HepG2 (cell line): ENCODE results near the gene BET1L. TPM values are rescaled to one million over a fixed set of nuclear protein-coding genes. Genes with fewer than 3 reads are reported as not detected.

Source experiments
- BCL3 ChIP-seq: sonication (generic); formaldehyde crosslinking; IDR thresholded peaks from 2 replicates; pipeline ENCODE4 v1.5.1; 2020; ENCODE audit warnings: mild to moderate bottlenecking, missing genetic modification reagents, moderate library complexity
- CREB1 ChIP-seq, 2 experiments: fragments of 450-650 bp in 1 of 2; IDR thresholded peaks; 2 replicates each; pipeline ENCODE4 v1.6.1; 2016 to 2017; ENCODE audit warnings: control low read depth in 1 of 2, mild to moderate bottlenecking in 1 of 2, missing compliant biosample characterization in 1 of 2, missing genetic modification characterization in 1 of 2
- EHMT2 ChIP-seq: fragments of 200-600 bp; sonication (generic); IDR thresholded peaks from 2 replicates; pipeline ENCODE4 v1.7.0; 2017; ENCODE audit warnings: antibody characterized with exemption, low read depth, low read length, borderline replicate concordance
- FOXM1 ChIP-seq: sonication (generic); formaldehyde crosslinking; IDR thresholded peaks from 2 replicates; pipeline ENCODE4 v1.5.0; 2020; ENCODE audit warnings: missing genetic modification reagents
- FOXP1 ChIP-seq, 2 experiments: fragments of 450-650 bp in 1 of 2; IDR thresholded peaks; 2 replicates each; pipeline ENCODE4 v1.6.1; 2017 to 2018; ENCODE audit warnings: antibody characterized with exemption in 1 of 2
- HIVEP1 ChIP-seq: sonication (generic); formaldehyde crosslinking; IDR thresholded peaks from 2 replicates; pipeline ENCODE4 v1.4.0; 2020; ENCODE audit warnings: mild to moderate bottlenecking, missing genetic modification reagents
- MIXL1 ChIP-seq: IDR thresholded peaks from 2 replicates; pipeline ENCODE4 v1.6.1; 2016
- NCOR1 ChIP-seq: fragments of 200-600 bp; sonication (generic); IDR thresholded peaks from 2 replicates; pipeline ENCODE4 v1.7.0; 2017; ENCODE audit warnings: antibody characterized with exemption, low read length, borderline replicate concordance
- NFE2L1 ChIP-seq: sonication (generic); formaldehyde crosslinking; IDR thresholded peaks from 2 replicates; pipeline ENCODE4 v1.4.0; 2020; ENCODE audit warnings: missing genetic modification reagents, mild to moderate bottlenecking, borderline replicate concordance
- PCBP2 ChIP-seq: fragments of 200-400 bp; formaldehyde crosslinking; optimal IDR thresholded peaks from 2 replicates; pipeline ENCODE3; 2018; ENCODE audit warnings: low read length, low read depth; ENCODE audit not compliant: poor library complexity, severe bottlenecking
- RARG ChIP-seq: sonication (generic); formaldehyde crosslinking; IDR thresholded peaks from 2 replicates; pipeline ENCODE4 v1.4.0; 2020; ENCODE audit warnings: low read depth, mild to moderate bottlenecking, missing genetic modification reagents
- SOX6 ChIP-seq, 2 experiments: fragments of 450-650 bp in 1 of 2; sonication (generic) in 1 of 2; formaldehyde crosslinking in 1 of 2; IDR thresholded peaks; 2 replicates each; pipeline versions ENCODE4 v1.4.0 to v1.6.1; 2017 to 2020; ENCODE audit warnings: antibody characterized with exemption in 1 of 2, mild to moderate bottlenecking in 1 of 2, missing genetic modification reagents in 1 of 2
- THYN1 ChIP-seq: sonication (generic); formaldehyde crosslinking; IDR thresholded peaks from 2 replicates; pipeline ENCODE4 v1.8.1; 2023; ENCODE audit warnings: low read depth, mild to moderate bottlenecking, moderate library complexity, missing genetic modification reagents, borderline replicate concordance
- ZBTB3 ChIP-seq: sonication (generic); formaldehyde crosslinking; IDR thresholded peaks from 2 replicates; pipeline ENCODE4 v1.4.0; 2020; ENCODE audit warnings: low read depth, mild to moderate bottlenecking, moderate library complexity, missing genetic modification reagents, borderline replicate concordance
- ZFP36L2 ChIP-seq: sonication (generic); formaldehyde crosslinking; IDR thresholded peaks from 2 replicates; pipeline ENCODE4 v1.4.0; 2020; ENCODE audit warnings: missing genetic modification reagents
- ZNF143 ChIP-seq: sonication (generic); formaldehyde crosslinking; IDR thresholded peaks from 2 replicates; pipeline ENCODE4 v1.4.0; 2020; ENCODE audit warnings: missing genetic modification reagents
- ZNF17 ChIP-seq: sonication (generic); formaldehyde crosslinking; IDR thresholded peaks from 2 replicates; pipeline ENCODE4 v1.5.0; 2020; ENCODE audit warnings: mild to moderate bottlenecking, missing genetic modification reagents
- ZNF549 ChIP-seq: sonication (generic); formaldehyde crosslinking; IDR thresholded peaks from 2 replicates; pipeline ENCODE4 v1.5.0; 2020; ENCODE audit warnings: missing genetic modification reagents
- ZNF558 ChIP-seq: sonication (generic); formaldehyde crosslinking; IDR thresholded peaks from 2 replicates; pipeline ENCODE4 v1.9.0; 2022; ENCODE audit warnings: mild to moderate bottlenecking, missing genetic modification reagents, borderline replicate concordance
- ZNF746 ChIP-seq: sonication (generic); formaldehyde crosslinking; IDR thresholded peaks from 2 replicates; pipeline ENCODE4 v1.8.0; 2022; ENCODE audit warnings: mild to moderate bottlenecking, missing genetic modification reagents
- ZSCAN20 ChIP-seq: sonication (generic); formaldehyde crosslinking; IDR thresholded peaks from 2 replicates; pipeline ENCODE4 v1.4.0; 2020; ENCODE audit warnings: missing genetic modification reagents, mild to moderate bottlenecking, borderline replicate concordance
- polyA plus RNA-seq, 8 experiments: library from polyadenylated mRNA; depleted of rRNA in 3 of 8; stranded (reverse) in 7 of 8; unstranded in 1 of 8; fragments of >200 nt; fragmentation: Illumina TruSeq in 4 of 8; extraction: Trizol in 4 of 8; gene quantifications; 2 replicates each; pipeline versions ENCODE4 v1.2.1 to v1.2.3, GENCODE V29; 2011 to 2016; ENCODE audit warnings: low read depth in 4 of 8, missing spikeins in 1 of 8, mixed read lengths in 1 of 8; ENCODE audit not compliant: insufficient read depth in 1 of 8
- total RNA-seq, 5 experiments: library from RNA; depleted of rRNA; stranded (reverse); fragments of >200 nt; fragmentation: Illumina TruSeq; extraction: Trizol; gene quantifications; 2 replicates each; pipeline ENCODE4 v1.2.3, GENCODE V29; 2016; ENCODE audit warnings: low read depth in 1 of 5
- TF ChIP-seq, protein P1 (sequence below): sonication (generic); formaldehyde crosslinking; IDR thresholded peaks from 2 replicates; pipeline ENCODE4 v1.5.0; 2020; ENCODE audit warnings: mild to moderate bottlenecking, missing genetic modification reagents, borderline replicate concordance

Gene BET1L
- total and polyA plus RNA-seq, 2 of the 13 experiments (the other 11 are each of a cell fraction or from before 2014, with no cell fraction given), result 26.2 to 59.6 TPM

DNA sequence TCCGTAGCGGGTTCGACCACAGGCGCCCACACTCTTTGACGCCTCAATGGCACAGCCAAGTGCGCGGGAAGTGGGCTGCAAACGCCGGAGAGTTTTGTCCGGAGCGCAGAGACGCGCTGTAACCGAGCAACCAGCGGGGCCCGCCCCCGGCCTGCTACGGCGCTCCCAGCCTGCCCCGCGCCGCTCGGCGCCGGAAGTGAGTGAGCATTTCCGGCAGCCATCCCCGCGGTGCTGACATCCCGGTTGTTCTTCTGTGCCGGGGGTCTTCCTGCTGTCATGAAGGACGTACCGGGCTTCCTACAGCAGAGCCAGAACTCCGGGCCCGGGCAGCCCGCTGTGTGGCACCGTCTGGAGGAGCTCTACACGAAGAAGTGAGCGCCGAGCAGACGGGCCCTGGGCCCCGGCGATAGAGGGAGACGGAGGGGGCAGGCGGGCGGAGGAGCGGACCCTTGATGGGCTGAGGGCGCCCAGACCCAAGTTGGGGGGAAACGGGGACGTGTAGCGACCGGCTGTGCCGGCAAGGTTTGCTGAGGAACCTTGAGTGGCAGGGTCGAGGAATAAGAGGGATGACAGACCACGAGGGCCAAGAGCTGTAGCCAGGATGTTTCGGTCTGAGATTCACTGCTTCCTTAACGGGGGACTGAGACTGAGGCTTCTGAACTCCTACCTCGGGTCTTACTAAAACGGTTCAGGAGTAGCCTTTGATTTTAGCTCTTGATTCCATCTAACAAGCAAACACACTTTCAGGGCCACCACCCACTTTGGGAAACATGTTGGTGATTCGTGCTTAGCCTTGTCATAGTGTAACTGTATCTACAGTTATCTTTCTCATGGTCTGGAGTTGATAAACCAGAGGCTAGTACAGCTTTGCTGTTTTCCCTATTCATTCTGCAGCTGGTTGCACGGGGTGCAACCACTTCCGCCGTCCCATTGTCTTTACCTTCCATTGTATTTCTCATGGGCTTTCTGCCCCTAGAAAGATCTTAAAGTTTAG is 29.9 kb upstream of the BET1L start, which contains the start of gene PSMD13 (continued):
- TF ChIP-seq ZNF549 (no peak), FOXP1 (IDR thresholded peaks at IDR 0.05) (no peak), FOXP1 (CRISPR knock-in tag; IDR thresholded peaks at IDR 0.05) (no peak), EHMT2 (no peak), FOXM1 (CRISPR knock-in tag) (no peak), ZSCAN20 (peak; percentile 83; the same call in 1 of the 2 replicates), ZNF558 (CRISPR knock-in tag) (0 out of 2 replicates have a peak, but pooled peaks have one; percentile 41), CREB1 (IDR thresholded peaks at IDR 0.05) (no peak), CREB1 (CRISPR knock-in tag; IDR thresholded peaks at IDR 0.05) (peak; percentile 58; the same call in 1 of the 2 replicates), BCL3 (CRISPR knock-in tag) (0 out of 2 replicates have a peak, but pooled peaks have one; percentile 69), ZBTB3 (0 out of 2 replicates have a peak, but pooled peaks have one; percentile 22), SOX6 (IDR thresholded peaks at IDR 0.05) (no peak), SOX6 (CRISPR knock-in tag; IDR thresholded peaks at IDR 0.05) (peak; percentile 48; the same call in 1 of the 2 replicates), NFE2L1 (CRISPR knock-in tag) (peak; percentile 96; the same call in 1 of the 2 replicates), HIVEP1 (CRISPR knock-in tag) (peak; percentile 59), NCOR1 (no peak), THYN1 (CRISPR knock-in tag) (no peak), ZFP36L2 (peak; percentile 52; the same call in 1 of the 2 replicates), ZNF746 (CRISPR knock-in tag) (no peak), PCBP2 (no peak), ZNF17 (CRISPR knock-in tag) (no peak), RARG (CRISPR knock-in tag) (no peak), ZNF143 (peak; percentile 93), MIXL1 (CRISPR knock-in tag) (0 out of 2 replicates have a peak, but pooled peaks have one; percentile 32)
- TF ChIP-seq, protein P1, sequence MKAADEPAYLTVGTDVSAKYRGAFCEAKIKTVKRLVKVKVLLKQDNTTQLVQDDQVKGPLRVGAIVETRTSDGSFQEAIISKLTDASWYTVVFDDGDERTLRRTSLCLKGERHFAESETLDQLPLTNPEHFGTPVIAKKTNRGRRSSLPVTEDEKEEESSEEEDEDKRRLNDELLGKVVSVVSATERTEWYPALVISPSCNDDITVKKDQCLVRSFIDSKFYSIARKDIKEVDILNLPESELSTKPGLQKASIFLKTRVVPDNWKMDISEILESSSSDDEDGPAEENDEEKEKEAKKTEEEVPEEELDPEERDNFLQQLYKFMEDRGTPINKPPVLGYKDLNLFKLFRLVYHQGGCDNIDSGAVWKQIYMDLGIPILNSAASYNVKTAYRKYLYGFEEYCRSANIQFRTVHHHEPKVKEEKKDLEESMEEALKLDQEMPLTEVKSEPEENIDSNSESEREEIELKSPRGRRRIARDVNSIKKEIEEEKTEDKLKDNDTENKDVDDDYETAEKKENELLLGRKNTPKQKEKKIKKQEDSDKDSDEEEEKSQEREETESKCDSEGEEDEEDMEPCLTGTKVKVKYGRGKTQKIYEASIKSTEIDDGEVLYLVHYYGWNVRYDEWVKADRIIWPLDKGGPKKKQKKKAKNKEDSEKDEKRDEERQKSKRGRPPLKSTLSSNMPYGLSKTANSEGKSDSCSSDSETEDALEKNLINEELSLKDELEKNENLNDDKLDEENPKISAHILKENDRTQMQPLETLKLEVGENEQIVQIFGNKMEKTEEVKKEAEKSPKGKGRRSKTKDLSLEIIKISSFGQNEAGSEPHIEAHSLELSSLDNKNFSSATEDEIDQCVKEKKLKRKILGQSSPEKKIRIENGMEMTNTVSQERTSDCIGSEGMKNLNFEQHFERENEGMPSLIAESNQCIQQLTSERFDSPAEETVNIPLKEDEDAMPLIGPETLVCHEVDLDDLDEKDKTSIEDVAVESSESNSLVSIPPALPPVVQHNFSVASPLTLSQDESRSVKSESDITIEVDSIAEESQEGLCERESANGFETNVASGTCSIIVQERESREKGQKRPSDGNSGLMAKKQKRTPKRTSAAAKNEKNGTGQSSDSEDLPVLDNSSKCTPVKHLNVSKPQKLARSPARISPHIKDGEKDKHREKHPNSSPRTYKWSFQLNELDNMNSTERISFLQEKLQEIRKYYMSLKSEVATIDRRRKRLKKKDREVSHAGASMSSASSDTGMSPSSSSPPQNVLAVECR (CRISPR knock-in tag), result peak; percentile 96
